NCI-H748 treated with DMSO at 0.1 percent for 48 hours (cell line): ENCODE measurements around the gene GABARAP.

Experiments used
- DNase-seq: peaks from one replicate; lab custom pipeline; 2025; lab: John Stamatoyannopoulos, UW

Gene GABARAP

DNA sequence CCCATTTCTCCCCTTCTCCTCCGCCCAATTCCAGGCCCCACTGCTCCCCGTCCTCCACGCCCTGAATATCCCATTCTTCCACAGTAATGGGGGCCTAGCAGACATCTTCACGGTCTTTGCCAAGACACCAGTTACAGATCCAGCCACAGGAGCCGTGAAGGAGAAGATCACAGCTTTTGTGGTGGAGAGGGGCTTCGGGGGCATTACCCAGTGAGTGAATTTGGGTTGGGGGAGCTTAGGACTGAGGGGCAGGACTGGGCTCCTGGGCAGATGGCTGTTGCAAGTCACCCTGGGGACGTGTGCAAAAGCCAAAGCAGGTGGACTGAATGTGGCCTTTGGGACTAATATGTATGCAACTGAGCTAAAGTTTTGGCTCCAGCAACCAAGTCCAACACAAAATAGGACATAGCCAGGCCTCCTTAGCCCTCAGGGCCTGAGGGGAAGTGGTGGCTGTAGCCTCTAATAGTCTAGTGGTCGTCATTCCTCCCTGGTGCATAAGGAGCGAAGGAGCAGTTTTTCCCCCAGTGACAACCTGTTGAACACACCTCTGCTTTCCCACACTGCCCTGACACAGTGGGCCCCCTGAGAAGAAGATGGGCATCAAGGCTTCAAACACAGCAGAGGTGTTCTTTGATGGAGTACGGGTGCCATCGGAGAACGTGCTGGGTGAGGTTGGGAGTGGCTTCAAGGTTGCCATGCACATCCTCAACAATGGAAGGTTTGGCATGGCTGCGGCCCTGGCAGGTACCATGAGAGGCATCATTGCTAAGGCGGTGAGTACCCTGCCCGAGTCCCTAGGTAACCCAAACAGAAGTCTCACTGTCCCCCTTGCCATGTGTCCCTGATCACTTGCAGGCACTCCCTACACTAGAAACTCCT, 19.9 kb downstream of the GABARAP start:
- no peak for DNase-seq

DNA sequence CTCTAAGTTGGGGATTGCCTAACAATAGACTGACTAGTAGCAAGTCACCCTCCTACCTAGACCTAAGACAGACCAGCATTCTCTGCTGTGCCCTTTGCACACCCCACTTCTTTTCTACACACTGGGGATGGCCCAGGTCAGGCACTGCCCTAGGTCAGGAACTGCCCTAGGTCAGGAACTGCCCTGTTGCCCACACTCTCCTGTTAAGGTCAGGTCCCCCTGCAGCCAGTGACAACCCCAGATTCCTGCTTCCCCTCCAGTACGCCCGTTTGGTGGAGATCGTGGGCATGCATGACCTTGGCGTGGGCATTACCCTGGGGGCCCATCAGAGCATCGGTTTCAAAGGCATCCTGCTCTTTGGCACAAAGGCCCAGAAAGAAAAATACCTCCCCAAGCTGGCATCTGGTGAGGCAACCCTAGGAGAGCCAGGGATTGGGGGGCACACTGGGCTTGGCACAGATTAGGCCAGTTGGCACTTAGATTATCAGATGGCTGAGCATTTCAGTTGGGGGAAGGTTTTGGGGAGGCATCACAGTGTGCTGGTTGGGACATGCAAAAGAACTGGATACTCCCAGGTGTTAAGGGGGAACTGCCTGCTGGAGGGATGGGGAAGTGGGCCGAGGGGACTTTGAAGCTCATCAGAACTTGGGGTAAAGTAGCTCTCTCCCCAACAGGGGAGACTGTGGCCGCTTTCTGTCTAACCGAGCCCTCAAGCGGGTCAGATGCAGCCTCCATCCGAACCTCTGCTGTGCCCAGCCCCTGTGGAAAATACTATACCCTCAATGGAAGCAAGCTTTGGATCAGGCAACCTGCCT, 20.8 kb downstream of the GABARAP start:
- no peak for DNase-seq

- peak; percentile 36 for DNase-seq
Measured at GRCh38 chr17:7220593-7221277, 21.5 kb downstream of the GABARAP start.

DNA sequence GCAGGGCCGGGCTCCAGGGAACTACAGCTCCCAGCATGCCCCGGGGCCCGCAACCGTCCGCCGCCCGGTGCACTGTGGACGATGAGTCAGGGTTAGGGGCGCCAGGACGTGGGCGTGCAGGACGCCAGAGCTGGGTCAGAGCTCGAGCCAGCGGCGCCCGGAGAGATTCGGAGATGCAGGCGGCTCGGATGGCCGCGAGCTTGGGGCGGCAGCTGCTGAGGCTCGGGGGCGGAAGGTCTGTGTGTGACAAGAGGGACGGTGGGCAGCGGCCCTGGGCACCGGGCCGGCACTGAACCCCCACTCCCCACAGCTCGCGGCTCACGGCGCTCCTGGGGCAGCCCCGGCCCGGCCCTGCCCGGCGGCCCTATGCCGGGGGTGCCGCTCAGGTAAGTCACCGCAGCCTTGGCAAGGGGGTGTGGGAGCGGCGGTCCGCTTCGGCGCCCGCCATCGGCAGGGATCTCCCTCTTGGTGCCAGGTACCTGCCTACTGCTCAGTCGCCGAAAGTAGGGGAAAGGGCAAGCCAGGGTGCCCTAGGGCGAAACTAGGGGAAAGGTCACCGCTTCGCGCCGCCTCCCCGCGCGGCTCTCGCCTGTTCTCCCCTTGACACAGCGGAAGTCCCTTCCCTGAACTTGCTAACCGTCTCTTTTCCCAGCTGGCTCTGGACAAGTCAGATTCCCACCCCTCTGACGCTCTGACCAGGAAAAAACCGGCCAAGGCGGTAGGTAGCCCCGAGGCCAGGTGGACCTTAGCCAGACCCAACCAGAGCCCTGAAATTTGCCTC, 22.2 kb downstream of the GABARAP start, which contains the start of the genes ACADVL and DLG4:
ACADVL (plus strand) TSS at position 127 of the 781 bp plus-strand sequence; CDS start at position 174, 47 bp downstream.
DLG4 (minus strand) TSS at position 25 of the 781 bp plus-strand sequence.
- DNase-seq, result peak; percentile 65

GRCh38 chr17:7219229-7219811, 22.9 kb downstream of the GABARAP start:
- DNase-seq, result no peak

- DNase-seq, result no peak
Measured at GRCh38 chr17:7218758-7219157, 23.5 kb downstream of the GABARAP start.

GRCh38 chr17:7218166-7218565, 24.1 kb downstream of the GABARAP start:
- no peak for DNase-seq

GRCh38 chr17:7217113-7217987, 24.9 kb downstream of the GABARAP start:
- DNase-seq, result no peak

- no peak for DNase-seq
Measured at GRCh38 chr17:7216242-7217112, 25.8 kb downstream of the GABARAP start.

DNA sequence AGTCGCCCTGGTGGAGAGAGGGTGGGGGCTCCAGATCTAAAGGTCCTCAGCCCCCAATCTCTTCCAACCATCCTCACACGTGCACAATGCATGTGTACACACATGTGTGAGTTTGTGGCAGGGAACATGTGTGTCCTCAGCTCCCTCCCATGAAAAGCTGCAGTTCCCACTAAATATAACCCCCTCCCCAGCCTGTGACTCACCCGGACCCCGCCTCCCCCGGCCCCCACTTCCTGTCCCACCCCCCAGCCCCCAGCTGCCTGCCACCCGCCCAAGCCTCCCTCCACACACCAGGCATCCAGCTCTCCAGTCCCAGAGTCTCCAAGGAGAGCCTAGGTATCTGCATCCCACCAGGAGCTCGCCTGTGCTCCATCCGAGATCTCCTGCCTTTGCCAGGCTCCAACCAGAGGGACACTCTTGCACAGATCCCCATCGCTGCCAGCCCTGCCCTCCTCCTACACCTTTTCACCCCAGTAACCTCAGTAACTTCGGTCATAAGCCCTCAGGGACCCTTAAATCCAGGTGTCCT, 26.5 kb downstream of the GABARAP start:
- no peak for DNase-seq

DNA sequence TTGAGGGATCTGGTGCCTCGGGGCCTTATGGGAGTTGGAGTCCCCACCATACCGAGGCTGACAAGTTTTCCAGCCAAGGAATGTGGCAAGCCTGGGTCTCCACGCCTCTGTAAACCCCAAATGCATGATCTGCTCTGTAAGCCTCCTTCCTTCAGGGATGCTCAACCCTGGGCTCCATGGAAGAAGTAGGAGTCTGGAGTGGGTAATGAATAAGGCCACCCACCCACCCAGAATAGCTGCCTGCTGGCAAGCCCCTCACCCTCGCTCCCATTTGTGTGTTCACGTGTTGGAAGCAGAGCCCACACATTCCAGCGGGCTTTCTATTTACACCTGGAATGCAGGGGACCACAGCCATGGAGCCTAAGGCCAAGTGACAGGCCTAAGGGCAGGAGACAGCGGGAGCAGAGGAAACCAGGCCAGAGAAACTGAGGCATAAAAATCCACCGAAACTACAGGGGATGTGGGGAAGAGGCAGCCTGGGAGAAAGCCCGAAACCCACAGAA, 27.1 kb downstream of the GABARAP start:
- DNase-seq, result no peak

DNA sequence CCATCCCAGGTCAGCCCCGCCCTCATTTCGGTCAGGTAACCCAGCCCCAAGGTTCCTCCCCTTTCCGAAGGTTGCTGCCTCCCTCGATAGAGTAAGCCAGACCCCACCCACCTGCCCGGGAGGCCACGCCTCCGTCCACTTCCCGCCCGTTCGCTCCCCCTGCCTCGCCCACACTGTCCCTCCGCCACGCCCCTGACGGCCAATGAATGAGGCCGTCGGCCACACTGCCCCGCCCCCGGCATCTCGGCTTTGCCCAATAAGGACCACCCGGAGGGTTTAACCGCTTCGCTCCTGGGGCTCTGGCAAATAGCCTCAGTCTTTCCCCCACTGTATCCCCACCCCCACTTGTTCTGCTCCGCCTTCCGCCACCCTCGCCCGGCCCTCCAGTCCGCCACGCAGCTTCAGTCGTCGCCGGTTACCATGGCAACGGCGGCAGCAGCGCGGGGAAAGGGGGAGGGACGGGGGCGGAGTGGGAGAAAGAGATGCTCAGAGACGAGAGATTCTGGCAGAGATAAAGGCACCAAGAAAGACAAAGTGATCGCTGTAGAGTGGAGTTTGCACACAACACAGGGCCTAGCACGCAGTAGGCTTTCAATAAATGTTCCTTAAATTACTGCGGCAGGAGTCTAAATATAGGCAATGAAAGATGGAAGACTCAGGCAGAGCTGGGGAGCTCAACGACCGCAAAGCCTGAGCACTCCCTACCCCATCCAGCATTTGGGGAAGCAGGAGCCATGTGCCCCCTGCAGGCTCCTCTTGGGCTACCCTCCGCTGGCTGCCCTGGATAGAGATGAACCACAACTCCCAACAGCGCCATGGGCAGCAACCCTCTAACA, 27.7 kb downstream of the GABARAP start:
- DNase-seq, result peak; percentile 99

GRCh38 chr17:7213895-7214299, 28.4 kb downstream of the GABARAP start:
- DNase-seq, result peak; percentile 99

GRCh38 chr17:7211491-7212273, 30.6 kb downstream of the GABARAP start:
- no peak for DNase-seq

DNA sequence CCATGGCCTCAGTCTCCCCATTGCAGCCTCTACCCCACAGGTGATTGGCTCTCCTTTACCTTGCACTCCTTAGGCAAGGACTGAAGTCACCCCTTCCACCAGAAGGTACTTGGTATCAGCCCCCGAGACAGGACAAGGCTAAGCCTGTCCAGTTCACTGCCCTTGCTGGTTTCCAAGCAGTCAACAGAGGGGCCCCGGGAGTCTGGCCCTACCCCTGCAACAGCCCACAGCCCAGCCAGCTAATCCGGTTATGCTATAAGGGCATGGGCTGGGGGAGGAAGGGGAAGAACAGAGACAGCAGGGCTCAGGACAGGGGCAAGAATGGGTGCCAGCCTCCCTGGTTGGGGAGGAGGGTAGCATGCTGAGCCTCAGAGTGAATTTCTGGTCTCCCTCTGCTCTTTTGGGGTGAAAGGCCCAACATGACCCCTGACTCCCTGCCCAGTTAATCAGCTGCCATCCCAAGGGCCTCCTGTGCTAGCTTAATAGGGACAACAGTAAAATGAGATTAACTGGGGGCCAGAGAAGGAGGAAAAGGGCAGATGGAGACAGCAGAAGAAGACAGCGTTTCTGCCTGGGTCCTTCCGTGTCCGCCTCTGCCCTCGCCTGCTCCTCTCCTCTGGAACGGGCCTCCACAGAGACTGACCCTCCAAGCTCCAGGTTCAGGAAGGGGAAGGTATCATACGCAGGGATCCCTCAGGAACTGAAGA, 33.3 kb downstream of the GABARAP start:
- no peak for DNase-seq

DNA sequence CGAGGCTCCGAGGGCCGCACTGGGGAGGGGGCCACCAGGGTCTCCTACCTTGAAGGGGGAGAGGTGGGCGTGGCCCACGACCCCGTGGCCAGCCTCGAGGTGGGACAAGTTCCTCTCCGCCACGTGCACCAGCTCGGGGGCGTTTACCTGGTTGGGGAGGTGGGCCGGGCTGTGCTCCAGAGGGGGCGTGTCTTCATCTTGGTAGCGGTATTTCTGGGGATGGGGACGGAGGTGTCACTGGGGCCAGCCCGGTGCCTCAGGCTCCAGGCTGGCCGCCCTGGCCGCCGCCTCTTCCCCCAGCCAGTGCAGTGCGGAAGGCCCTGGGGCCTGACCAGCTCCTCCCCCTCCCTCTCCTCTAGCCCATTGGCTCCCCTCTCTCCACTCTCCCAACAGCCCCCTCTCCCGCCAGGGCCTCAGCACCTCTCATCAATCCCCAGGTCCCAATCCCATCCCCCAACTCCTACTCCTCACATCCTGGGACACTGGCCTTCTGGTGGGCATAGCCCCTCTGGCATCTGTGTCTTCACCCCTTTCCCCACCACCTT, 34.1 kb downstream of the GABARAP start:
- no peak for DNase-seq
